HEK293T (cell line): ENCODE results near the gene DDX3Y.

ENCODE experiments used
- CTCF ChIA-PET: fragments of 350-600 bp; formaldehyde crosslinking; extraction: SDS; loops from one replicate; lab custom pipeline; 2021; ENCODE audit warnings: antibody characterized with exemption, inconsistent platforms; lab: Yijun Ruan, JAX
- POLR2A ChIA-PET: fragments of 350-600 bp; formaldehyde crosslinking; extraction: SDS; loops from one replicate; lab custom pipeline; 2020; ENCODE audit warnings: antibody characterized with exemption, inconsistent platforms; lab: Yijun Ruan, JAX
- DNase-seq: peaks from one replicate; pipeline ENCODE4 v3.0.0; 2012; ENCODE audit warnings: mixed read lengths; ENCODE audit errors: extremely low spot score
- ARNT ChIP-seq: fragments of 450-650 bp; IDR thresholded peaks from 2 replicates; pipeline ENCODE4 v1.6.1; 2017; ENCODE audit warnings: mild to moderate bottlenecking
- BHLHE40 ChIP-seq: fragments of 450-650 bp; IDR thresholded peaks from 2 replicates; pipeline ENCODE4 v1.6.1; 2016; ENCODE audit warnings: mild to moderate bottlenecking, moderate library complexity, borderline replicate concordance
- CTBP1 ChIP-seq: fragments of 450-650 bp; IDR thresholded peaks from 2 replicates; pipeline ENCODE4 v1.6.1; 2016; ENCODE audit warnings: borderline replicate concordance
- ELF4 ChIP-seq: fragments of 450-650 bp; IDR thresholded peaks from 2 replicates; pipeline ENCODE4 v1.6.1; 2017; ENCODE audit warnings: antibody characterized with exemption
- FOXA1 ChIP-seq: fragments of 450-650 bp; IDR thresholded peaks from 2 replicates; pipeline ENCODE4 v1.6.1; 2016; ENCODE audit warnings: mild to moderate bottlenecking
- FOXK2 ChIP-seq: fragments of 450-650 bp; IDR thresholded peaks from 2 replicates; pipeline ENCODE4 v1.6.1; 2016; ENCODE audit warnings: mild to moderate bottlenecking
- FOXM1 ChIP-seq: fragments of 450-650 bp; IDR thresholded peaks from 2 replicates; pipeline ENCODE4 v1.6.1; 2017; ENCODE audit warnings: mild to moderate bottlenecking, borderline replicate concordance
- HDGF ChIP-seq: fragments of 450-650 bp; IDR thresholded peaks from 2 replicates; pipeline ENCODE4 v1.6.1; 2017; ENCODE audit warnings: antibody characterized with exemption, borderline replicate concordance
- L3MBTL2 ChIP-seq: fragments of 450-650 bp; conservative IDR thresholded peaks from 2 replicates; pipeline ENCODE4 v1.6.1; 2016; ENCODE audit warnings: mild to moderate bottlenecking
- LEF1 ChIP-seq: fragments of 450-650 bp; IDR thresholded peaks from 2 replicates; pipeline ENCODE4 v1.6.1; 2017; ENCODE audit warnings: mild to moderate bottlenecking, borderline replicate concordance
- NFRKB ChIP-seq: fragments of 450-650 bp; IDR thresholded peaks from 2 replicates; pipeline ENCODE4 v1.6.1; 2016; ENCODE audit warnings: mild to moderate bottlenecking, moderate library complexity
- PKNOX1 ChIP-seq: fragments of 450-650 bp; IDR thresholded peaks from 2 replicates; pipeline ENCODE4 v1.6.1; 2016
- SP1 ChIP-seq: fragments of 450-650 bp; IDR thresholded peaks from 2 replicates; pipeline ENCODE4 v1.6.1; 2017
- SUZ12 ChIP-seq: fragments of 450-650 bp; IDR thresholded peaks from 2 replicates; pipeline ENCODE4 v1.6.1; 2016; ENCODE audit warnings: mild to moderate bottlenecking
- TARDBP ChIP-seq: fragments of 450-650 bp; IDR thresholded peaks from 2 replicates; pipeline ENCODE4 v1.6.1; 2016
- ZNF384 ChIP-seq: fragments of 450-650 bp; IDR thresholded peaks from 2 replicates; pipeline ENCODE4 v1.6.1; 2016

DDX3Y gene

GRCh38 chrY:12904618-12905516, at the start of gene DDX3Y:
Gene DDX3Y (plus strand): TSS chrY:12904868. CDS start chrY:12904937, 69 bp downstream.
- TF ChIP-seq NFRKB: no peak
- no peak for TF ChIP-seq HDGF
- TF ChIP-seq FOXK2: no peak
- no peak for TF ChIP-seq LEF1
- no peak for TF ChIP-seq L3MBTL2
- no peak for TF ChIP-seq CTBP1
- no peak for TF ChIP-seq SUZ12
- CTCF ChIA-PET: no interaction called here
- POLR2A ChIA-PET: no interaction called here
- DNase-seq: no peak

GRCh38 chrY:12855791-12856275, 48.8 kb upstream of the DDX3Y start:
- POLR2A ChIA-PET: no interaction called here
- no peak for DNase-seq
- TF ChIP-seq LEF1 (no peak), FOXK2 (no peak), L3MBTL2 (no peak), SUZ12 (no peak), HDGF (no peak), BHLHE40 (no peak), PKNOX1 (no peak), FOXM1 (no peak), CTBP1 (no peak), TARDBP (no peak), ARNT (no peak), ELF4 (no peak), FOXA1 (no peak), SP1 (no peak), NFRKB (no peak), ZNF384 (no peak)
- CTCF ChIA-PET: no interaction called here

GRCh38 chrY:12867960-12868359, 36.7 kb upstream of the DDX3Y start:
- TF ChIP-seq FOXK2 (no peak), ZNF384 (no peak), TARDBP (no peak)
- ChIA-PET CTCF (no interaction called here), POLR2A (no interaction called here)
- DNase-seq: no peak

GRCh38 chrY:12896973-12897372, 7.7 kb upstream of the DDX3Y start:
- POLR2A ChIA-PET: no interaction called here
- TF ChIP-seq L3MBTL2 (no peak), SP1 (no peak), NFRKB (no peak), HDGF (no peak), ZNF384 (no peak), ARNT (no peak), BHLHE40 (no peak)
- DNase-seq: no peak
- CTCF ChIA-PET: no interaction called here

- TF ChIP-seq HDGF: no peak
- TF ChIP-seq ARNT: no peak
- no peak for TF ChIP-seq L3MBTL2
- TF ChIP-seq LEF1: no peak
- TF ChIP-seq PKNOX1: no peak
- TF ChIP-seq FOXK2: no peak
- TF ChIP-seq SUZ12: no peak
- no peak for TF ChIP-seq BHLHE40
- TF ChIP-seq ELF4: no peak
- TF ChIP-seq ZNF384: no peak
- no peak for TF ChIP-seq TARDBP
- no peak for TF ChIP-seq SP1
- TF ChIP-seq NFRKB: no peak
- TF ChIP-seq CTBP1: no peak
- TF ChIP-seq FOXA1: no peak
- no peak for TF ChIP-seq FOXM1
- POLR2A ChIA-PET: no interaction called here
These were observed 6.1 kb upstream of the DDX3Y start for GRCh38 chrY:12898604-12899003.

GRCh38 chrY:12905517-12905872, 827 bp downstream of the DDX3Y start:
- CTCF ChIA-PET: no interaction called here
- no peak for DNase-seq
- POLR2A ChIA-PET: no interaction called here

More at GRCh38 chrY:12898604-12899003, 6.1 kb upstream of the DDX3Y start:
- DNase-seq: no peak
- CTCF ChIA-PET: no interaction called here

More at GRCh38 chrY:12905517-12905872, 827 bp downstream of the DDX3Y start:
- TF ChIP-seq ZNF384: no peak
- TF ChIP-seq FOXM1: no peak
- no peak for TF ChIP-seq HDGF
- TF ChIP-seq FOXK2: no peak
- no peak for TF ChIP-seq SP1
- no peak for TF ChIP-seq BHLHE40
- no peak for TF ChIP-seq FOXA1
- TF ChIP-seq ELF4: no peak
- no peak for TF ChIP-seq NFRKB
- no peak for TF ChIP-seq ARNT
- TF ChIP-seq SUZ12: no peak
- no peak for TF ChIP-seq L3MBTL2
- no peak for TF ChIP-seq CTBP1
- no peak for TF ChIP-seq LEF1
- no peak for TF ChIP-seq TARDBP
- TF ChIP-seq PKNOX1: no peak
